T-helper 1 cell treated with Interleukin-12 subunit alpha and Interleukin-12 subunit beta and Interleukin-4 antibody, amounts not matched to agents 30 ng/mL and 1 ng/mL, for 36 hours (primary cell): ENCODE measurements around the gene LRBA. TPM values are rescaled to one million over a fixed set of nuclear protein-coding genes. Genes with fewer than 3 reads are reported as not detected.

Experiments used
- intact Hi-C: fragments of 100-400 bp; cut with micrococcal nuclease; formaldehyde crosslinking; loops from one replicate; pipeline ENCODE4 v1.15.1; 2024
- total RNA-seq: library from RNA; stranded (reverse); gene quantifications from 2 replicates; pipeline ENCODE4 v1.2.3, GENCODE V29; 2022

LRBA gene
- total RNA-seq, 1 donor from 2014 or later = 49.3 TPM

DNA sequence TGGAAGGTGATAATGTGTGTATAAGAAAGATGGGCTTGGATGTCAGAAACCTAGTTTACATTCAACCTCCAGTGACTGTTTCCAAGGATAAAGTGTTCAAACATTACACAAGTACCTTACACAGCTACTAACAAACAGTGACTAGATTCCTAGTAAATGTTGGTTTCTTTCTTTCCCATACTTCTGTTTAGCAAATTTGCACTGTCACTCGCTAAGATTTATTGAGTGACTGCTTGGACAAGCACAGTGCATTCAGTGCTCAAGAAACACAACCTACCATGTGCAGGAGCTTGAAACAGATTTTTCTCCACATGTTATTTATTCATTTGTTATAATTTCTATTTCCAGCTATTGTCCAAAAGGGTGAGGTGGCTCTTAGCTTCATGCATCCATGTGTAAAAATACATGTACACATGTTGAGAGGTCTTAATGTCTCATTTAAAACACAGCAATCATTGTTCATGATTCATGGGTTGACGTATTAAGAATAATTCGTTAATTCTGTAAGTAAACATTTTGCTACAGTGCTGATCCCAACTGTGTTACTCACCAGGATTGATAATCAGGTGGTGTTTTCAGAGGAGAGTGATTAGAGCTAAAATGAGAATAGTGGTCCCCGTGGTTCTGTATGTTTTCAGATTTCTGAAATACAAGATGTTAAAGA is 783.8 kb downstream of the LRBA start:
- intact Hi-C loops = no loop called here

DNA sequence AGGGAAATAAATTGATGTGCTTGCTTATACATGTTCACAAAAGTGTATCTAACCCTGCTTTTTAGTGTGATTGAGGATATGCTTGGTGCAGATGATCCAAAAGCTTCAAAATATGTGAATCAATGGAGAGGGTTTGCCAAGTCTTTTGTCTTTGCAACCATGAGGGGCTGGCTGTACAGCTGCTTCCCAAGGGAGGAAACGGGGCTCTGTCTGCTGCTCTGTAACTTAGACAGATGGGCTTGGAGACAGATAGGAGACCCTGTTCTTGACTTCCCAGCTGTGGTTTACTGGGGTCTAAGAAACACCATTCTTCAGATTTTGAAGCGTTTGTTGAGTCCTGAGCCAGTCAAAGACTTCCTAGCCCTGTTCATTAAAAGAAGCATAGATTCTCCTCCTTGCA is 784.5 kb downstream of the LRBA start:
- intact Hi-C loops = no loop called here

DNA sequence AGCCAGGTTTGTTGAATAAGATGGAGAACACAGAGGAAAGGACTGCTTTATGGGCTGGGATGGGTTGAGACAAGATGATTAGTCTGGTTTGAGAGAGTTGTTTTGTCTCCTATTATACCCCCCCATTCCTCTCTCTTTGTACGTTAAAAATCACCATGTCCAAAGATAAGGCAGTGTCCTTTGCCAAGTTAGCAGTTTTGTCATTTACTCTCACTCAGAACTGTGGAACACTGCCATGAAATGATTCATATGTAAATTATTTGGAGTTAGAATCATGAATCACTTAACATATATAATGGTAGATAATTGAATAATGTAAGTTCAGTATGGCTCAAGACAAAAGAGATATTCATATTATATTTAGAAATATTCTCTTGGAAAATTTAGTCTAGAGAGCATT is 785.6 kb downstream of the LRBA start:
- intact Hi-C loops = no loop called here

DNA sequence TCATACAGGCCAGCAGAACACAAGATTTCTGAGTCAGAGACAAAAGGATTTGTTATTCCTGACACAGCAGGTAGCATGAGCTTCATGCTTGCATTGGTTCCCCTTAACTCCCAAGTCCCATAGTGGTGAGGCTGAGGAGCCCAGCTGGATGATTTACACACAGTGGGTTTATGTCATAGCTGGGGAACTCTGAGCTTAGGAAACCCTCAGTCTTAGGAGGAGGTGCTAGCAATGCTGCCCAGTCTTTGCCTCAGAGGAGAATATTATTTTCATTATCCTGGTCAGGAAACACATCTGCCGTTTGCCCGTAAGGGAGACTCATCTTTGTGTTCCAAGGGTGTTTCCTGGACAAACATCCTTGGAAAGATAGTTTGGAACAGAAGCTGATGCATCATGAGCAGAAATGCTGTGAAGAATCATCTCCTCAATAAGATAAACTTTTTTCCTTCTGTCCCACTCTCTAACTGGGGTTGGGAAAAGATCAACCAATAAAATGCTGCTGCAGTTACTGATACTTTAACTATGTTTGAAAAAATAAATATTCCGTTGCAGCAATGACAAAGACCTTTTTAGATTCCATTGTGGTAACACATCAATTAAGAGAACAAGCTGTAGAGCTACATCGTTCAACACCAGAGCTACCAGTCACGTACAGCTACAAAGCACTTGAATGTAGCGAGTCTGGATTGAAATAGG is 790.0 kb downstream of the LRBA start:
- intact Hi-C loops = no loop called here

DNA sequence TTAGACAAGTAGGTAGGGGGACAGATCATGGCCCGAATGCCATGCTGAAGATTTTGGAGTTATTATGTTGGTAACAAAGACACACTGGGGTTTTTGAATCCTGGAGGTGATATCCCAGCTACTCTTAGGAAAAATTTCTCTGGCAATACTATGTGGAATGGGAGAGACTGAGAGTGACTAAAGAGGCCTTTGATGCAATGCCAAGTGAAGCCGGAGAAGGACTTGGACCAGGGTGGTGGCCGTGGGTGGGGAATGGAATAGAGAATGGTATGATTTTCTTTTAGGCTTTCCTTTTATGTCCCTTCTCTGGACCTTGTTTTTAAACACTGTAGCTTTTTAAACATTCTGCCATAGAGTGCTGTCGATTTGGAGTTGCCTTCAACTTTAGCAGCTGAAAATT is 795.2 kb downstream of the LRBA start:
- intact Hi-C loops = no loop called here

DNA sequence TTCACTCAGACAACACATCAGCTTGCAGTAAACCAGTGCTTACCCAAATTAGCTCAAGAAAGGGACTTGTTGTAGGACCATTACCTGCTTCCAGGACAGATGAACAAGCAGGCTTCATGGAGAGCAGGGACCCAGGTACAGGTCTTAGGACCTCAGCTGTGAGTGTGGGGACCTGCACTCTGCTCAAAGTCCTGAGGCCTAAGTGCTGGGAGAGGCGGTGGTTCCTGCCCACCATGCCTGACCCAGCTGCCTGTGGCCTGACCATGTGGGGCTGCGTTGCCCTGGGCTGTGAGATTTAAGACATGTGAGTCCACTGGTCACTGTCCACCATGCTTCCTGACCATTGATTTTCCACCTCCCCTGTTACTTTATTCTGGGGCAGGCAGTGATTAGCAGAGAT is 796.6 kb downstream of the LRBA start:
- intact Hi-C loops = no loop called here

DNA sequence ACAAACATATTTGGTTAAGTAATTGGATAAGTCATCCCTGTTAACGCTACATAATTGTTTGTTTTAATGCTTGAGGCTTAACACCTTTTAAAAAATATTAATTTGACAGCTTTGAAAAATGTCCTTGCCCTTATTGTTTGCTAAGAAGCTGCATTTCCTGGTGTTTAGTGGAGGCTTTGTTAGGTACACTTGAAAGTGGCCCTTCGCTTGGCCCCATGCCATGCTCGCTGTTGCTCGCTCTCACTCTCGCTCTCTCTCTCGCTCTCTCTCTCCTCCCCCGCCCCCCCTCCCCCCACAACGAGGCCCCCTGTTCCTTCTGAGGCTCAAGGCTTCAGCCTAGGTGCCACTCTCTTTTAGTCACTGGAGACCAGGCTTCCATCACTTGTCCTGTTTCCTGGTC is 797.3 kb downstream of the LRBA start:
- intact Hi-C loops = no loop called here

DNA sequence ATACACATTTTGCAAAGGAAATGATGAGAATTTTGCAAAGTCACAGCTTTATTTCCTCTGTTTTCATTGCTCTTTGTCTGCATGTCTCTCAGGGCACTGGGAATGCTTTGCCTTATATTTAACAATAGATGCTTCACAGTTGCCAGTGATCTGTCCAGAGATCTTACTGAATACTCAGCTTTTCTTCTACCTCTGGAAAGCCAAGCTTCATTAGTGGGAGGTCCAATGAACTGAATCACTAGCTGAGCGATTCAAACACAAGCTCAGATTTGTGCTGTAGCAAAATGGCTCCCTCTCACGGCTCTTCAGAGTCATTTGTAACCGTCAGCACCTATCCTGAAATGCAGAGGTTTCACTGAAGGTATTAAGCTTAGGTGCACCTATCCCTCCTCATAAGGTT is 797.9 kb downstream of the LRBA start:
- intact Hi-C loops = no loop called here

DNA sequence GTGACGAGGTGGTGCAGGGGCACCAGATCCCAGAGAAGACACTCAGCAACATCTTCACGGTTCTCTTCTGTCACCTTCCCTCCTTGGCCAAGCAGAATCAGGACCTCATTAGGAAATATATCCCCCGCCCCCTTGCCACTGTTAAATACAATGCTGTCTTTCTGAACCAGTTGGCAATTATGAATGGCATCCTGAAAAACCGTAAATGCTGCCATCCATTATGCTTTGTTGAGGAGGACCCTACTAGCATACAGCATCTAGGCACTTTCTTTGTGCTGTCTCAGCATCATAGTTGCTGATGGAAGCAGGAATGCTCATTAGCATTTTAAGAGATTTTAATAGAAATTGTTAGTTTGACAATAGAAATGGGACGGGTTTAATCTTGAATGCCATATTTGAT is 798.4 kb downstream of the LRBA start:
- intact Hi-C loops = no loop called here

DNA sequence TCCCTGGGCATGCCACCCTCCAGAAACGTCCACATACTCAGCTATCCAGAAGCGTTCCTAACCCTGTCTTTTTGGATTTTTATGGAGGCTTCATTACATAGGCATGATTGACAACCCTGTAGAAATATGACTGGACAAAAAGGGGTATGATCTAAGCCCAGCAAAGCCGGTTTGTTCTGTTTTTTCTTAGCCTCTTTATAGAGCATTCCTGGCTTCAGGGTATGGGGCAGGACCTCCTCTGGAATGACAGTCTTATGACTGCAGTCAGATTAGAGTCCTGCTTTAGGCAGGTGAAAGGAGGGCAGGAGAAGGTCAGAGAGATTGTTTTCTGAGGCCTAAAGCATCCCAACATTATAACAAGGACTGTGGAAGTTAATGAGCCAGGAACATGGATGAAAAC is 799.5 kb downstream of the LRBA start:
- intact Hi-C loops = no loop called here

Other genes starting within 250 kb of the LRBA start
- gene RPS3A, start 84.3 kb upstream of the LRBA start, total RNA-seq = 1,373 and 1,443 TPM in 2 replicates